PFSK-1 (cell line): Measurements from ENCODE around the gene KLF12.

Experiments
- POLR2AphosphoS5 ChIP-seq: IDR thresholded peaks from 2 replicates; pipeline ENCODE4 v1.6.1; 2012; ENCODE audit warnings: low read depth, mild to moderate bottlenecking, control low read depth, low read length, moderate library complexity
- REST ChIP-seq, 2 experiments: IDR thresholded peaks; 2 replicates each; pipeline versions ENCODE4 v1.6.1 to v1.8.0; 2011 to 2012; ENCODE audit warnings: low read depth in 2 of 2, low read length in 2 of 2, control low read depth in 1 of 2, inconsistent platforms in 1 of 2, mild to moderate bottlenecking in 1 of 2, moderate library complexity in 1 of 2; ENCODE audit not compliant: insufficient read depth in 1 of 2
- SIN3A ChIP-seq: IDR thresholded peaks from 2 replicates; pipeline ENCODE4 v1.6.1; 2012; ENCODE audit warnings: mild to moderate bottlenecking, low read length, moderate library complexity, borderline replicate concordance; ENCODE audit not compliant: insufficient read depth
- TAF1 ChIP-seq: IDR thresholded peaks from 2 replicates; pipeline ENCODE4 v1.6.1; 2012; ENCODE audit warnings: low read length, control low read depth, borderline replicate concordance; ENCODE audit not compliant: insufficient read depth

GRCh38 chr13:74118328-74118727 lies 15.9 kb downstream of the KLF12 start:
- TF ChIP-seq POLR2AphosphoS5 (no peak), TAF1 (no peak), REST (IDR thresholded peaks at IDR 0.05; ENCODE audit: insufficient read depth in 1 of 2, low read depth in 2 of 2, low read length in 2 of 2) (no peak), SIN3A (no peak)
